MV-4-11 (cell line): ENCODE measurements around the gene CLEC11A.
A peak's percentile ranks its signal among the peaks of the same experiment; 100 is the strongest.
"Not testable (repeated sequence)": the region's sequence is repeated elsewhere in the genome, so short reads cannot be mapped to it uniquely, and the experiment has no call there.

Experiments
- DNase-seq: peaks from one replicate; lab custom pipeline; 2025; lab: John Stamatoyannopoulos, UW

Gene CLEC11A

DNA sequence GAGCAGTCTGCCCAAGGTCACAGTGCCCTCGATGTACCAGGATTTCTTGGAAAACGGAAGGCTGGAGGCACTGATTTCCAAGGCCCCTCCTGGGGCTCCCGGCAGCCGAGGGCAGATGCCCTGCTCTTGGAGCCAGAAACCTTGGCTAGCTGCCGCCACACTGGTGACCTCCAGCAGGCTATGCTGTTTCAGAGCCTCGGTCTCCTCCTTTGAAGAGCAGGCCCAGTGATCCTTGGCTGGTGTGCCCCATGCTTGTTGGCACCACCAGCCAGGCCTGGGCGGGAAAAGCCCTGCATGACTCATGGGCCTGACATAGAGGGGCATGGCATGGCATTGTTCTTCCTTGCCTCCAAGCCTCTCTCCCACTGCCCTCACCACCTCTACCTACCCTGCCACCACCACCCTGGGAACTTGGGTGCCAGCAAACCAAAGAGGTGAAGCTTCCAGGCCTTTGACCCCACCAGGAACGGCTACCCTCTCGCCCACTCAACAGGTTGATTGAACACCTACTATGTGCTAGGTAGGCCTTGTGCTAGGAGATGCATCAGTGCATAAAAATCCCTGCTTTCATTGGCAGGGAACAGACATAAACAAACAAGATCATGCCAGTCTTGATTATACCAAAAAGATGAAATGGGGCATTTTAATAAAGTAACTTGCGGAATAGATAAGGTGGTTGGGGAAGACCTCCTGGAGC, 1.6 kb upstream of the CLEC11A start:
- no peak for DNase-seq

DNA sequence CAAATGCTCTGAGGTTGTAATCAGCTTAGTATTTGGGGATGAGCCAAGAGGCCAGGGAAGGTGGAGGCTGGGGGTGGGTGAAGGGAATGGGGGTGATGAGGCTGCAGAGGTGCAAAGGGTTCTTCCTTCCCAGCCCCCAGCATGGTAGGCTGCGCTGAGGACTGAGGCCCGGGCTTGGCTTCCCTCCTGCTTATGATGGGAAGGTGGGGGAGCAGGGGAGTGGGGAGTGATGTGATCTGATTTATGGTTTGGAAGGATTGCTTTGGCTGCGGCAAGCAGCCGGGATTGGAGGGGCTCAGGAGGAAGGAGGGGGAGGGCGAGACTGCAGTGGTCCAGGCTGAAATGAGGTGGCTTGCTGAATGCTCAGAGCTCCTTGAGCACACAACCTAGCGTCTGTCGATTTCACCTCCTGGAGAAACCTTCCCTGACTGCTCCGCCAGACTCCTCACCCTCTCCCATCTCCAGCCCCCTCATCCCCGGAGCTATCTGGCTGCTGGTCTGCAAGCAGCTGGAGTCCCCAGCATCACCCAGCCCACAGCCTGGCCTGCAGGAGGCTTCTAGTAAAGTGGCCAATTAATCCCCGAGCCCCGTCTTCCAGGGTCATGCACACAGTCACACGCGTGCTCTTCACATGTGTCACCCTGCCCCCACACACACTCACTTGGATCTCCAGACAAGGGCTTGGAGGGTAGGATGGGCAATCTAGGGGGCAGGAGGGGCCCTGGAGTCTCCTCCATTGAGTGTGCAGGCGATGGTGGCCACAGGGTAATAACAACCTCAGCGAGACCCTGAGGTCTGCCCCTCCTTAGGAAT, 757 bp upstream of the CLEC11A start:
- peak; percentile 63 for DNase-seq

DNA sequence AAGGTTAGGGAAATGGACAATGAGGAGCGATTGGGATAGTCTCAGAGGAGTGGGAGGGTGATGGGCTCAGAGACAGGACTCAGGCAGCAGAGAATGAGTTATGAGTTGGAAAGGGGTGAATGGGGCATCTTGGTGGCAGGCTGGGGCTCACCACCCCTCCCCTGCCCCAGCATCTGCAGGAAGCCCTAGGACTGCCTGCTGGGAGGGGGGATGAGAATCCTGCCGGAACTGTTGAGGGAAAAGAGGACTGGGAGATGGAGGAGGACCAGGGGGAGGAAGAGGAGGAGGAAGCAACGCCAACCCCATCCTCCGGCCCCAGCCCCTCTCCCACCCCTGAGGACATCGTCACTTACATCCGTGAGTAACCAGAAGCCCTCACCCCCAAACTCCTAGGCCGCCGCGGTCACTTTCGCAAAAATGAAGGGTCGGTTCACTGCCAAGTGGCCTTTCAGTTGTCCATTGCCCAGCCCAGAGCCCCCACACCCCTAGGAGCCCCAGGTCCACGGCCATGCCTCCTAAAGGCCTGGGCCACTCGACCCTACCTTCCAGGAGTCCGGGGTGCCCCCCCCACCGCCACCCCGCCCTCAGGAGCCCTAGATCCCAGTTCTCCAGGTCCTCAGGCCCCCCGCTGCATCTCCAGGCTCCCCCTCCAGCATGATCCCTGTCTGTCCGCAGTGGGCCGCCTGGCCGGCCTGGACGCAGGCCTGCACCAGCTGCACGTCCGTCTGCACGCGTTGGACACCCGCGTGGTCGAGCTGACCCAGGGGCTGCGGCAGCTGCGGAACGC, 764 bp downstream of the CLEC11A start:
- peak; percentile 31 for DNase-seq

DNA sequence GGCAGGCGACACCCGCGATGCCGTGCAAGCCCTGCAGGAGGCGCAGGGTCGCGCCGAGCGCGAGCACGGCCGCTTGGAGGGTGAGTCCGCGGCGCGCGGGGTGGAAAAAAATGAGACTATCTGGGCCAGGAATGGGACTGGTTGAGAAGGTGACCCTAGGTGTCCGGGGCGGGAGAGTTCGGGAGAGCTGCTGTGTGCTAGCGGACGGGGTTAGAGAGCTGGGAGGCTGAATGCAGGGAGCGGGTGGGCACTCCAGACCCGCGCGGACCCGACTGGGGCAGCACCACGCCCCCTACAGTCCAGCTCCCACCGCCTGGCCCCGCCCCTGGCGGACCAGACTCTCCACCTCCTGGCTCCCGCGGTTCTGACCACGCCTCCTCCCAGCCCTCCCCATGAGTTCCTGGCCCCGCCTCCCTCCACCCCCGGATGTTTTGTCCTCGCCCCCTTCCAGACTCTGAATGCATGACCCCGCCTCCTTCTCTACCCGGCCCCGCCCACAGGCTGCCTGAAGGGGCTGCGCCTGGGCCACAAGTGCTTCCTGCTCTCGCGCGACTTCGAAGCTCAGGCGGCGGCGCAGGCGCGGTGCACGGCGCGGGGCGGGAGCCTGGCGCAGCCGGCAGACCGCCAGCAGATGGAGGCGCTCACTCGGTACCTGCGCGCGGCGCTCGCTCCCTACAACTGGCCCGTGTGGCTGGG, 1.5 kb downstream of the CLEC11A start:
- peak; percentile 99 for DNase-seq

DNA sequence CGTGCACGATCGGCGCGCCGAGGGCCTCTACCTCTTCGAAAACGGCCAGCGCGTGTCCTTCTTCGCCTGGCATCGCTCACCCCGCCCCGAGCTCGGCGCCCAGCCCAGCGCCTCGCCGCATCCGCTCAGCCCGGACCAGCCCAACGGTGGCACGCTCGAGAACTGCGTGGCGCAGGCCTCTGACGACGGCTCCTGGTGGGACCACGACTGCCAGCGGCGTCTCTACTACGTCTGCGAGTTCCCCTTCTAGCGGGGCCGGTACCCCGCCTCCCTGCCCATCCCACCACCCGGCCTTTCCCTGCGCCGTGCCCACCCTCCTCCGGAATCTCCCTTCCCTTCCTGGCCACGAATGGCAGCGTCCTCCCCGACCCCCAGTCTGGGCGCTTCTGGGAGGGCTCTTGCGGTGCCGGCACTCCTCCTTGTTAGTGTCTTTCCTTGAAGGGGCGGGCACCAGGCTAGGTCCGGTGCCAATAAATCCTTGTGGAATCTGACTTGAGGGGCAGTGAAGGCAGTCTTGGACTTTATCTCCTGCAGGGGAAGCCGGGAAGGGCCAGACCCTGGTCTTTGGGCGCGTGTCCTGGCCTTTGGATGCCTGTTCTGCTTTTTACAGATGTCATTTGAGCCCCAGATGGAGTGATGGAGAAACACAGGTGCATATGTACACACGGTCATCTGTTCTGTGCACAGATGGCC, 2.2 kb downstream of the CLEC11A start:
- DNase-seq = no peak

DNA sequence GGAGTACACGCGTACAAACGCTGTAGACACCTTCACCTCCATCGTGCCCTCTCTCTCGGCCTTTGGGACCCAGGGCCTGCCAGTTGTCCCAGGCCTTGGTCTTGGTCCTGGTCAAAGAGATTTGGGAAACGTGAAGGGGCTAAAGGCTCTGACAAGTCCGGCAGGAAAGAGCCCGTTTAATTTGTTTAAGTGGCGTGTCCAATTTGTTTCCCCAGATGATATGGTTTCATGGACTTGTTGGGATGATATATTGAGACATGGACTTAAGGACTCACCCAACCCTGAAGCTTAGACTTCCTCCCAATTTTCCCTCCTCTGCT, 2.7 kb downstream of the CLEC11A start:
- no peak for DNase-seq

- DNase-seq = peak; percentile 99
These were observed 5.0 kb downstream of the CLEC11A start for GRCh38 chr19:50728084-50728737.

GRCh38 chr19:50729894-50730293, 6.7 kb downstream of the CLEC11A start:
- peak; percentile 72 for DNase-seq

DNA sequence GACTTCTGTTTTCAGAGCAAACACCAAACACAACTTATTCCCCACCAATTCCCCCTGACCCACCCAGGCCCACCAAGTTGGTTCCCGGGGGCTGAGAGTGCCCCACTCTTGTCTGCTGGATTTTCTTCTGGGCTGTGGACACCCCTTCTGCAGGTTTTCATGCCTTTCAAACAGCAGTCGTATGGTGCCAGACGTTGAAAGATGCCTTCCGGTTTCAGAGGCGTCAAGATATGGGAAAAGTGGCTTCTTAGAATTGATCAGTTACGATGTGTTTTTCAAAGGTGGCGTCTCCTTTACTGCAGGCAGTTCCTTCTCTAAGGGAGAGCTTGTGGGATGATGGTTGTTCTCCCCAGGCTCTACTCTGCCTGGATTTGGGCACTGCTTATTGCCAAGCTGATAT, 12.7 kb downstream of the CLEC11A start:
- no peak for DNase-seq

GRCh38 chr19:50736338-50736737, 13.2 kb downstream of the CLEC11A start:
- DNase-seq = no peak

DNA sequence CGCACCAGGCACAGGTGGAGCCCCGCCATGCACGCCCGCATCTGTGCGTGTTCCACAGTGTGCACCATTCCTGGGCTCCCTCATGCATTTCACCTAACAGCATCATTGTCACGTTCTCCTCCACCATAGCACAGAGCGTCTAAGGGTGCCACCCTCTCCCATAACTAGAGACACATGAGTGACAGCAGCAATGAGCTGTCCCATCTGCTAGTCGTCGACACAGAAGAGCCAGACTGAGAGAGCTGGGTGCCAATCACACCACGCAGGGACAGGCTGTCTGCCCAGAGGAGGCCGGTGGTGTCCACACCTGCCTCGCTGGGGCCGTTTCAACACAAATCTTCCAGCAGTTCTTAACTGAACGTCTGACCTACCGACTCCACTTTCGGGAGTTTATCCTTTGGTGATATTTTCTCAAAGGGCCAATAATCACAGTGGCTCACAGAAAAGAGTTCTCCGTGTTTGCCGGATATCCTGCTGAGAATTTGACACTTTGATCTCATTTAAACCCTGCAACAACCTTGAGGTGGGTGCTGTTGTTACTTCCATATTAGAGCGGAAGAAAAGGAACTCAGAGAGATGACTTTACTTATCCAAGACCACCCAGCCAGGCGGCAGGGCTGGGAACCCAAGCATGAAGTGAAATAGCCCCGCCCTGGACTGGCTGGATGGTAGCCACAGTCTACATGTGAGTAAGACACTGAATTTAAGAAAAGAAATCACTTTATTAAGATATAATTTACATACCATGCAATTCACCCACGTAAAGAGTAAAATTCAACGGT, 16.2 kb downstream of the CLEC11A start:
- DNase-seq = peak; percentile 79

GRCh38 chr19:50739914-50740426, 16.8 kb downstream of the CLEC11A start:
- peak; percentile 99 for DNase-seq

- no peak for DNase-seq
These were observed 18.2 kb downstream of the CLEC11A start for GRCh38 chr19:50741179-50741933.

- DNase-seq = no peak
These were observed 20.4 kb downstream of the CLEC11A start for GRCh38 chr19:50743537-50743936.

- DNase-seq = peak; percentile 69
These were observed 22.1 kb downstream of the CLEC11A start for GRCh38 chr19:50745221-50745620.

DNA sequence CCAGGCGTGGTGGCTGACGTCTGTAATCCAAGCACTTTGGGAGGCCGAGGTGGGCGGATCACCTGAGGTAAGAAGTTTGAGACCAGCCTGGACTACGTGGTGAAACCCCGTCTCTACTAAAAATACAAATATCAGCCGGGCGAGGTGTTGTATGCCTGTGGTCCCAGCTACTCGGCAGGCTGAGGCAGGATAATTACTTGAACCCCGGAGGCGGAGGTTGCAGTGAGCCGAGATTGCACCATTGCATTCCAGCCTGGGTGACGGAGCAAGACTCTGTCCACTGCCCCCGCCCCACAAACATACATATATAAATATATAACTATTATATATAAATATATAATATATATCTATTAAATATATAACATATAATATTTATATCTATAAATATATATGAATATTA, 24.0 kb downstream of the CLEC11A start:
- not testable (repeated sequence) for DNase-seq

DNA sequence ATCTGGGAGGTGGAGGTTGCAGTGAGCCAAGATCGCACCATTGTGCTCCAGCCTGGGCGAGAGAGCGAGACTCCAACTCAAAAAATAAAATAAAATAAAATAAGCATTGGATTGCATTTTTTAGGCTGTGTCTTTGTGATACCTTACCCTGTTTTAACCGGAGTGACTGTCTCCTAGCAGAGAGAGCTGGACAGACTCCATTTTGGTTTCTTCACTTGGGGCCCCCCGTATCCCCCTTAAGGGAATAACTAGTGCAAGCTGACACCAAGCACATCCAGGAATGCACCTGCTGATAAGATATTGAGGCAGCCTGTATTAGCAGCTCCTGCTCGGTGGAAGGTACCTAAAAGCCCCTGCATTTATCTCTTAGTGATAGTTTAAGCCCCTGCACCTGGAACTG, 26.3 kb downstream of the CLEC11A start:
- no peak for DNase-seq

DNA sequence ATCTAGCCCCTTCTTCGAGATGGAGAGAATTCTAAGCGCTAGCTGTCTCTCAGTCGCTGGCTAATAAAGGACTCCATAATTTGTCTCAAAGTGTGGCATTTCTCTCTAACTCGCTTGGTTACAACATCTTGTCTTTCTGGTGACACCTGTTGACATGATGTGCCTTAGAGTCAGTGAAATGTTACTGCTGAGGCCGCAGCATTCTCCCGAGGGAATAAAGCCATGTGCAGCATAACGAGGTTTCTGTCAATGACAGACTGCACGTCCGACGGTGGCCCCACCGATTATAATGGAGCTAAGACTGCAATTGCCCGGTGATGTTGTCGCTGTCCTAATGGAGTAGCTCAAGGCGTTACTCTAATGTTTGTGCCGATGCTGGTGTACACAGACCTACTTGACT, 26.8 kb downstream of the CLEC11A start:
- no peak for DNase-seq

DNA sequence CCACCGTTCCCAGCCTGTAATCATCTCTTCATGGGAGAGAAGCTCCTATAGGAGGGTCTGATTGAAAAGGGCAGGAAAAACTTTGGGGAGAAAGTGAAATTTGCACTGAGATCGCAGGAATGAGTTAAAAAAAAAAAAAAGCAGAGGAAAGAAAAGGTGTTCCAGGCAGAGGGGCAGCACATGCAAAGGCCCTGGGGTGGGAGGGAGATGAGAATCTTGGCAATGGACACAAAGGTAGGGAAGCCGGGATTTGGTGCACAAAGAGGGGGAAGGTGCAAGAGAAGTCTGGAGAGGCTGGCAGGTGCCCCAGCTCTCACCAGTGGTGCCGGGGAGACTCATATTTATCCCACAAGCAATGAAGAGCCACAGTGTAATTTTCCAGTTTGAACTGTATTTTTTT, 30.7 kb downstream of the CLEC11A start:
- no peak for DNase-seq
